Measurements from ENCODE around the gene CEP104.

The CEP104 gene

GRCh38 chr1:3795453-3796214, 61.4 kb downstream of the CEP104 start:
- DNase-seq, result no peak

GRCh38 chr1:3790952-3791351, 66.1 kb downstream of the CEP104 start:
- no peak for DNase-seq

DNA sequence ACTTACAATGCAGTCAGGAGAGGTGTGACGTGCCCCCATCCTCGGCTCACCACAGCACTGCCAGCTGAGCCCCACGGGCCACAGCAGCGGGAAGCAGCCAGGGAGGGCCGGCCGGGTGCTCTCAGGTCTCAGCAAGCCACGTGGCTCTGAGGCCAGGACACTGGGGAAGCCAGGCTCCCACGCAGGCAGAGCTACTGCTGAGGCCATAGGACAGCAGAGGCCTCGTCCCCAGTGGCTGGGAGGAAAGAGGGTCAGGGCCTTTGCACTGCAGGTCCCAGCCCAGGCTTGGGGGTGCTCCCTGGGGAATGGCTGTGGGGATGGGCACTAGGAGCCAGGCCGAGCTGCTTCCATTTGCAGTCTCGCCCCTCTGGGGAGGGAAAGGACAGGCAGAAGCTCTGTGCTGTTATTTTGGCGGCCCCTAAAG, 66.5 kb downstream of the CEP104 start:
- no peak for DNase-seq

GRCh38 chr1:3789421-3790300, 67.3 kb downstream of the CEP104 start:
- no peak for DNase-seq

DNA sequence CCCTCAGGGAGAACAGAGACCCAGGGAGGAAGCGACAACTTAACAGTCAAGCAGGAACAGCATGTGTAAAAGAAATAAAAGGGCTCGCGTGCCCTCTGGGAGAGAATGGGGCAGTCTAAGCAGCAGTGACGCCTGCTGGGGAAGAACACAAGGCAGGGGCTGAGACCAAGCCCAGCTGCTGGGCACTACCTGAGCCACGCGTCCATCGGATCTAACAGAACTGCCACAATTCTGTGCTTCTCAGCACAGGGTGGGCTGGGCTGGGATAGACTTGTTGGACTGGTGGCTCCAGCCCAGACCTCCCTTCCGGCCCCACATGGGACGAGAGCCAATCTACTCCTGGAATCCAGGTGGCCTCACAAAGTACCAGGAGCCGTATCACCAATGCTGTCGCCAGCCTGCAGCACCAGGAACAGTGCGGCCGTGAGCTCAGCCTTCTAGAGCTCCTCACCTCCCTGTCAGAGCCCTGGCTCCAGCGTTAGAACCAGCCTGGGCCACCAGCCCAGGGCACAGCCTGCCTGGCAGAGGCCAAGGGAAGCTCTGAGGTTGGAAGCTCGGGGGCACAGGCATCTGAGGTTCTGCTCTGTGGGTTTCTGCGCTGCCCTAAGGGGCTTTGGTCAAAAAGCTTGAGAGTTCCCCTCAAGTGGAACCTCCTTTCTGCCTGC, 68.1 kb downstream of the CEP104 start:
- DNase-seq, result no peak

- no peak for DNase-seq
These were observed 69.0 kb downstream of the CEP104 start for GRCh38 chr1:3787745-3788605.

DNA sequence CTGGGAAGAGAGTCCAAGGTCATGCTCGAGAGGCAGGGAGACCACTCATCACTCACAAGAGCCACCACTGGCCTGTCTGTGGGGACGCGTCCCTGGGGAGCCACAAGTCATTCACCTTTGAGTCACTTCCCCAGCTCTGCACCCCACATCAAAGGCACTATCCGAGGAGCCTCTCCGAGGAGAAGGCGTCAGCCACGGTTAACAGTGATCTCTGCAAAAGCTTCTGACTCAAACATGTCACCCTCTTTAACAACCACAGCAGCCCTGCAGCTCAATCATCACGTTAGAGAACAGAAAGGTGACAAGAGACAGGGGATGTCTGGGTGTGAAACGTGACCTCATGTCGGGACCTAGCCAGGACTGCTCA, 69.7 kb downstream of the CEP104 start:
- DNase-seq, result no peak

GRCh38 chr1:3786468-3787348, 70.3 kb downstream of the CEP104 start:
- no peak for DNase-seq

GRCh38 chr1:3785456-3786157, 71.4 kb downstream of the CEP104 start:
- DNase-seq, result no peak

DNA sequence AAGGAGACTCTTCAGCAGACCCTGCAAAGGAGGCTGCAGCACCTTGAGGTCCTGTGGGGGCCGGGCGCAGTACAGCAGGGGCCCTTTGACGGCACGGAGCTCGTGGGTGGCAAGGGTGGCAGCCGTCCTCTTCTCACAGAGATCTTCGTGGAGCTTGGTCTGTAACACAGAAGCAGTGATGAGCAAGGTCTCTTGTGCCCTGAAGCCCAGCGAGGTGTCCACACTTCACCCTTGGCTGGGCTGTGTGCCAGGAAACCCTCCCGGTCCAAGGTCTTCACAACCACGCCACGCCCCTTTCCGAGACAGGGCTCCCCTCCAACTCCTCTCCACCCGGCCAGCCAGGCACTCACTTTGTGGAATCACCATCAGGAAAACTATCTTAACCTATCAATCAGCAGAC, 72.0 kb downstream of the CEP104 start:
- no peak for DNase-seq

- no peak for DNase-seq
These were observed 73.1 kb downstream of the CEP104 start for GRCh38 chr1:3783651-3784474.

- no peak for DNase-seq
These were observed 76.1 kb downstream of the CEP104 start for GRCh38 chr1:3780901-3781300.

DNA sequence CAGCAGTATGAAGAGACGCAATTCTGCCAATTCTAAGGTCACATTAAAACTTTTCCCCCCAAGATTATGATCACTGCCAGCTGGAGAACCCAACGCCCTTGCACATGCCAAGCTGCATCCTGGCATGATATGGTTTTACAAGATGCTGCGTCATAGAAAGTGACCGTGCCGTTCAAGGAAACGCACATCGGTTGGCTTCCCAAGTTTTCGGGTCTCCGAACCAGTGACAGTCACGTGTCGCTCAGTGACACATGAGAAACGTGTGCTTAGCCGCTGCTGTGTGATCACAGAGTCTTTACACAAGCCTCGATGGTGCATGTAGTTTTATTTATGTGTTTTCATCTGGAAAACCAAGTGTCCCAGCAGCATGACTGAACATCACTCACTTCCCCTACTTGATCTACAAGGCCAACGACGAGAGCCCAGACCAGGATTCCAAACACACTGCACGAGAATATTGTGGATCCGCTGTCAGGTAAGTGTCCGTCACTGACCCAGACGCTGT, 77.0 kb downstream of the CEP104 start:
- DNase-seq, result no peak

DNA sequence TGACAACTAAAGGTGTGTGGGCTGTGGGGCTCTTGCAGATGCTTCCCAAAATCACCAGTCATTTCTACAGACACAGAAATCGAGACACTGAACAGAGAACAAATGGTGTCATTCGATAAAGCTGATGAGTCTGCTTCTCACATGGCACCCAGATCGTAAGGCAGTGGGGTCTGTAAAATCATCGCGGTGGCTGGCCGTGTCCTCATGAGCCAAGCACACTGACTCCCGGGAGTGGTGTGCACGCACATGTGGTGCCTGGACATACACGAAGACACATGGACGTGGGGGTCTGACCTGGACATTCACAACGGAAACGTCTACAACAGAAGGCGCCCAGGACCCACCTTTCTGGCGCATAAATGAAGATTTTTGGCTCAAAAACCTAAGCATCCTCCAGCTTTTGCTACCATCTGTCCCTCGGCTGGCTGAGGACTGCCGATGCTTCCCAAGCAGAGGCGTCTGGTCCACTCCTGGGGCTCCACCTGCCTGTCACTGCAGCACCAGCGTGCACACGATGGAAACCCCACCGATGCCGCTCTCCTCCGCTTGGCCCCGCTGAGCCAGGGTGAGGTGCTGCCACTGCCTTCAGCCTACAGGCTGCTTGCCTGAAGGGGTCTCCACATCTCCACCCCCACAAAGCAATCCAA, 77.6 kb downstream of the CEP104 start:
- no peak for DNase-seq

DNA sequence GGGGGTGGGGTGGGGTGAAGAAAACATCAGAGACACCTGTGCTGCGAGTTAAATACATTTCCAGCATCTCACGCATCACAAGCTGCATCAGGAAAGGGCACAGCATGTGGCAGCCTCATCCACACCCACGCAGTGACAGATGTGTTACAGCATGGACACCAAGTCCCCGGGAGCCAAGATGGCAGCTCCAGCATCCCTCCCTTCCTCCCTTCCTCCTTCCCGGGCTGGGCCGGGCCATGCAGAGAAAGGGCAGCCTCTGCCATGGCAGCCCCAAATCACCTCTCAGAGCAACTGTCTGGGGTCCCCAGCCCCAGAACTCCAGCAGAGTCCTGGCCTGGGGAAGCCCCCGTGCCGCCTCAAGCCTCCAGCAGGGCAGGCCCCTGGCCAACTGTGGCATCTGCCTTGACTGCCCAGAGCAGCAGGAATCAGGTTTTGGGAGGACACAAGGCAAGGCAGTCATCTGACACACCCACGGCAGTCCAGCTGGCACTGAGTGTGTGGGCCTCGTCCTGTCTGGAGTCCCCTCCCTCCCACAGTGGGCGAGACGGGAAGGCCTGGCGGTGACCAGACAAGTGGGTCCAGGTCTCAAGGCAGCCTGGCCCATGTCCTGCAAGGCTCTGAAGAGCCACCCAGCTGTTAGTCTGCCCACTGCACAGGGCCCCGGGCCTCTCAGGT, 78.3 kb downstream of the CEP104 start:
- DNase-seq, result peak in 1 of 2 experiments; percentile 40

- no peak for DNase-seq
These were observed 79.1 kb downstream of the CEP104 start for GRCh38 chr1:3777647-3778589.

DNA sequence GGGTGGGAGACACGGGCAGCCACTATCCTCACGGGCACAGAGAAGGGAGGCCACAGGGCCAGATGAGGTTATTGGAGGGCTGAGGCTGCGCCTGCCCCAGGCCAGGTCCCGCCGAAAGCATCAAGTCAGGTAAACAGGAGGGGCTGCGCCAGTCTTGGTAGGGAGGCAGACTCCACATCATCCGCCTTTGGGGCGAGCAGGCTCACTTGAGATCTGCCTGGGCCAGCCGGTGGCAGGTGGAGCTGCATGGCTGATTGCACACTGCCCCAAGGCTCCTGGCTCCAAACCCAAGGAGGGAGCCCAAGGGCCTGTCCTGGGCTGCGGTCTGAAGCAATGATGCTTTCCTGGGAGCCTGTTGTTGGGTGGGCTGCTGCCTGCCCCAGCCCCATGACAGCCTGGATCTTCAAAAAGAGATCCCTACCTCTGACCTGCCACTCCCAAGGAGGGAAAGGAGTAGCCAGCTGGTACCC, 79.9 kb downstream of the CEP104 start:
- DNase-seq, result peak in 1 of 2 experiments; percentile 34
